ENCODE results near the gene LRP1-AS.

GRCh38 chr12:57103856-57104255 lies 43.6 kb downstream of the LRP1-AS start:
- TF ChIP-seq CTCF (IDR thresholded peaks at IDR 0.05) (no peak), POLR2A (IDR thresholded peaks at IDR 0.05) (no peak), POLR2AphosphoS5 (IDR thresholded peaks at IDR 0.05) (no peak), EP300 (IDR thresholded peaks at IDR 0.05) (no peak)

Measured in sigmoid colon (tissue), 4 donors.